Fibroblast of pulmonary artery (primary cell): Measurements from ENCODE around the gene HTT.

Experiments used
- DNase-seq: peaks from one replicate; pipeline ENCODE4 v3.0.0-alpha.2; 2010; ENCODE audit warnings: low read depth
- H3K4me3 ChIP-seq: replicated peaks from 2 replicates; pipeline ENCODE4 v1.5.1; 2011; ENCODE audit warnings: low read depth, mild to moderate bottlenecking, control low read depth, low read length, moderate library complexity
- CTCF ChIP-seq: IDR thresholded peaks from 2 replicates; pipeline ENCODE4 v1.5.1; 2011; ENCODE audit warnings: mild to moderate bottlenecking, control low read depth, low read length, inconsistent platforms; ENCODE audit errors: missing control alignments

Gene HTT

GRCh38 chr4:3199653-3200422 lies 125.4 kb downstream of the HTT start:
- no peak for DNase-seq
- TF ChIP-seq CTCF = no peak
- H3K4me3 ChIP-seq = no peak overlapping the region

- no peak for DNase-seq
- H3K4me3 ChIP-seq = no peak overlapping the region
- no peak for TF ChIP-seq CTCF
Measured at GRCh38 chr4:3200423-3201090, 126.1 kb downstream of the HTT start.

GRCh38 chr4:3201718-3202702 lies 127.5 kb downstream of the HTT start:
- no peak overlapping the region for H3K4me3 ChIP-seq
- no peak for DNase-seq
- TF ChIP-seq CTCF = no peak

GRCh38 chr4:3202836-3203820 lies 128.6 kb downstream of the HTT start:
- no peak overlapping the region for H3K4me3 ChIP-seq
- DNase-seq = peak; percentile 49
- TF ChIP-seq CTCF = no peak

- no peak for TF ChIP-seq CTCF
- peak; percentile 56 for DNase-seq
- H3K4me3 ChIP-seq = no peak overlapping the region
Measured at GRCh38 chr4:3203971-3204431, 129.5 kb downstream of the HTT start.

GRCh38 chr4:3205995-3206394 lies 131.5 kb downstream of the HTT start:
- TF ChIP-seq CTCF = no peak
- no peak overlapping the region for H3K4me3 ChIP-seq
- DNase-seq = no peak
